ENCODE data around the gene MAP3K21.

GRCh38 chr1:233315718-233316301 is 11.7 kb upstream of the MAP3K21 start:
- TF ChIP-seq POLR2A (IDR thresholded peaks at IDR 0.05) = no peak
- no peak for TF ChIP-seq CTCF (IDR thresholded peaks at IDR 0.05)

Data from suprapubic skin (tissue), 3 donors.